Measurements from ENCODE around the gene YOD1. TPM values are rescaled to one million over a fixed set of nuclear protein-coding genes. Genes with fewer than 3 reads are reported as not detected.
A peak's percentile ranks its signal among the peaks of the same experiment; 100 is the strongest.

Gene YOD1
- 9.0 TPM for total RNA-seq (ENCODE audit: unreplicated experiment)
- long read RNA-seq, result 0 reads

- peak within 1 kb of the TSS; percentile 96 for H3K27ac Mint-ChIP-seq (ENCODE audit: unreplicated experiment)
Measured at GRCh38 chr1:207051191-207051943, at the start of gene YOD1. Gene YOD1, minus strand, starts transcription at chr1:207051208. Its CDS starts 178 bp downstream, at chr1:207051030.

GRCh38 chr1:207097871-207098324 lies 46.9 kb upstream of the YOD1 start:
- no peak for DNase-seq (ENCODE audit: low spot score)
- H3K27ac Mint-ChIP-seq (ENCODE audit: unreplicated experiment), result no peak overlapping the region
- H3K4me3 Mint-ChIP-seq (ENCODE audit: unreplicated experiment), result no peak overlapping the region
- H3K36me3 Mint-ChIP-seq (ENCODE audit: low read depth, unreplicated experiment), result peaks cover 9% of the 10 kb centered on the region
- peaks cover 2% of the 10 kb centered on the region for H3K27me3 Mint-ChIP-seq (ENCODE audit: unreplicated experiment)
- H3K9me3 Mint-ChIP-seq (ENCODE audit: unreplicated experiment), result no peaks in the 10 kb centered on the region
- TF ChIP-seq CTCF (IDR thresholded peaks at IDR 0.05; ENCODE audit: unreplicated experiment), result no peak
- H3K4me1 Mint-ChIP-seq (ENCODE audit: unreplicated experiment), result no peaks in the 10 kb centered on the region

More at GRCh38 chr1:207051191-207051943, at the start of gene YOD1:
- TF ChIP-seq CTCF (IDR thresholded peaks at IDR 0.05; ENCODE audit: unreplicated experiment), result no peak
- Mint-ChIP-seq H3K27me3 (ENCODE audit: unreplicated experiment) (peaks cover 8% of the 10 kb centered on the region), H3K9me3 (ENCODE audit: unreplicated experiment) (no peaks in the 10 kb centered on the region), H3K36me3 (ENCODE audit: low read depth, unreplicated experiment) (peaks cover 3% of the 10 kb centered on the region), H3K4me1 (ENCODE audit: unreplicated experiment) (peaks cover 23% of the 10 kb centered on the region), H3K4me3 (ENCODE audit: unreplicated experiment) (peak within 1 kb of the TSS; percentile 100)
- DNase-seq (ENCODE audit: low spot score), result no peak

- H3K36me3 Mint-ChIP-seq (ENCODE audit: low read depth, unreplicated experiment), result peaks cover 9% of the 10 kb centered on the region
- H3K4me1 Mint-ChIP-seq (ENCODE audit: unreplicated experiment), result peaks cover 10% of the 10 kb centered on the region
- no peak for TF ChIP-seq CTCF (IDR thresholded peaks at IDR 0.05; ENCODE audit: unreplicated experiment)
- no peaks in the 10 kb centered on the region for H3K9me3 Mint-ChIP-seq (ENCODE audit: unreplicated experiment)
- H3K27ac Mint-ChIP-seq (ENCODE audit: unreplicated experiment), result no peak overlapping the region
- H3K27me3 Mint-ChIP-seq (ENCODE audit: unreplicated experiment), result peaks cover 2% of the 10 kb centered on the region
- no peak for DNase-seq (ENCODE audit: low spot score)
- no peak overlapping the region for H3K4me3 Mint-ChIP-seq (ENCODE audit: unreplicated experiment)
Measured at GRCh38 chr1:207093944-207094343, 42.9 kb upstream of the YOD1 start.

GRCh38 chr1:207091200-207091908 lies 40.3 kb upstream of the YOD1 start:
- no peaks in the 10 kb centered on the region for H3K27me3 Mint-ChIP-seq (ENCODE audit: unreplicated experiment)
- TF ChIP-seq CTCF (IDR thresholded peaks at IDR 0.05; ENCODE audit: unreplicated experiment), result no peak
- H3K4me3 Mint-ChIP-seq (ENCODE audit: unreplicated experiment), result no peak overlapping the region
- H3K4me1 Mint-ChIP-seq (ENCODE audit: unreplicated experiment), result peaks cover 27% of the 10 kb centered on the region
- no peak overlapping the region for H3K27ac Mint-ChIP-seq (ENCODE audit: unreplicated experiment)
- peaks cover 5% of the 10 kb centered on the region for H3K36me3 Mint-ChIP-seq (ENCODE audit: low read depth, unreplicated experiment)
- H3K9me3 Mint-ChIP-seq (ENCODE audit: unreplicated experiment), result no peaks in the 10 kb centered on the region
- DNase-seq (ENCODE audit: low spot score), result no peak
